HG03469 (cell line): ENCODE measurements around the gene LRIT3.

Experiments used
- ATAC-seq: cut with Tn5 transposase; IDR thresholded peaks from one replicate; pipeline ENCODE4 v1.9.1; 2021; ENCODE audit warnings: mild to moderate bottlenecking, moderate library complexity, moderate number of reproducible peaks; ENCODE audit not compliant: unreplicated experiment

Gene LRIT3, protein sequence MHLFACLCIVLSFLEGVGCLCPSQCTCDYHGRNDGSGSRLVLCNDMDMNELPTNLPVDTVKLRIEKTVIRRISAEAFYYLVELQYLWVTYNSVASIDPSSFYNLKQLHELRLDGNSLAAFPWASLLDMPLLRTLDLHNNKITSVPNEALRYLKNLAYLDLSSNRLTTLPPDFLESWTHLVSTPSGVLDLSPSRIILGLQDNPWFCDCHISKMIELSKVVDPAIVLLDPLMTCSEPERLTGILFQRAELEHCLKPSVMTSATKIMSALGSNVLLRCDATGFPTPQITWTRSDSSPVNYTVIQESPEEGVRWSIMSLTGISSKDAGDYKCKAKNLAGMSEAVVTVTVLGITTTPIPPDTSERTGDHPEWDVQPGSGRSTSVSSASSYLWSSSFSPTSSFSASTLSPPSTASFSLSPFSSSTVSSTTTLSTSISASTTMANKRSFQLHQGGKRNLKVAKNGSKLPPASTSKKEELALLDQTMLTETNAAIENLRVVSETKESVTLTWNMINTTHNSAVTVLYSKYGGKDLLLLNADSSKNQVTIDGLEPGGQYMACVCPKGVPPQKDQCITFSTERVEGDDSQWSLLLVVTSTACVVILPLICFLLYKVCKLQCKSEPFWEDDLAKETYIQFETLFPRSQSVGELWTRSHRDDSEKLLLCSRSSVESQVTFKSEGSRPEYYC

DNA sequence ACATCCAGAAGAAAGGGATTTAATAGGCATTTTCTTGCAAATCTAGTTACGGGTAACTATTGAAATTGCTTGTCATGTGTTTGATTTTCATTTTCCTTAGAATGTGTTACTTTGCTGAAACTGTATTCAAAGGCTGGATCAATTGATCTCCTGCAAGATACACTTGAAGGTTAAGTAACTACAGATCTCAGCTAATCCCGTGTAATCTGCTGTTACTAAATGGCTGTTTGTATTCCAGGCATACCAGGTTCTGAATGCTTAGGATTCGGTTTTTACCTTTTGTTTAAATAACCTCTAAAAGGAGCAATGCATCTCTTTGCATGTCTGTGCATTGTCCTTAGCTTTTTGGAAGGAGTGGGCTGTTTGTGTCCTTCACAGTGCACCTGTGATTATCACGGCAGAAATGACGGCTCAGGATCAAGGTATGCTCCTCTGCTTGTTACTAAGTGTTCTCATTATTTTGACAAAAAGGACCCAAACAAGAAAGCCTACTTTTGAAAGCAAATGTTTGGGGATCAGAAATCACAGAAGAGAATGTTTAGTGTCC, at the start of gene LRIT3:
Gene LRIT3, plus strand, starts transcription at position 212 of the 547 bp plus-strand sequence. Its CDS starts 95 bp downstream, at position 307.
- ATAC-seq, result no peak

DNA sequence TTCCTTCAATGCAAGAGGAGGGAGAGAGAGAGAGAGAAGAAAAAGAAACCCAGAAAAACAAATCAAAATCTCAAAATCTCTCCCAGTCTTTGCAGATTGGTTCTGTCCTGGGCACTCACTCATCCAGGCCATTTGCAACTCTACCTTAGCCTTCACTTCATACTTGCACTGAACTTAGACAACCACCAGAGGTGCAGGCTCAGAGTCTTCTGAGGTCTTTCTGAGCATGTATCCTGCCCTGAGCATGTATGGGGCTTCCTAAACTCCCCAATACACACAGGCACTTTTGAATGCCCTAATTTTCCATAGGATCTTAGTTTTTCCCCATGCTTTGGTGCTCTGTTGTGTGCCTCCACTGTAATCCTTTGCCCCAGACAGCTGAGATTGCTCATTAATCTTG, 49.0 kb upstream of the LRIT3 start:
- no peak for ATAC-seq

DNA sequence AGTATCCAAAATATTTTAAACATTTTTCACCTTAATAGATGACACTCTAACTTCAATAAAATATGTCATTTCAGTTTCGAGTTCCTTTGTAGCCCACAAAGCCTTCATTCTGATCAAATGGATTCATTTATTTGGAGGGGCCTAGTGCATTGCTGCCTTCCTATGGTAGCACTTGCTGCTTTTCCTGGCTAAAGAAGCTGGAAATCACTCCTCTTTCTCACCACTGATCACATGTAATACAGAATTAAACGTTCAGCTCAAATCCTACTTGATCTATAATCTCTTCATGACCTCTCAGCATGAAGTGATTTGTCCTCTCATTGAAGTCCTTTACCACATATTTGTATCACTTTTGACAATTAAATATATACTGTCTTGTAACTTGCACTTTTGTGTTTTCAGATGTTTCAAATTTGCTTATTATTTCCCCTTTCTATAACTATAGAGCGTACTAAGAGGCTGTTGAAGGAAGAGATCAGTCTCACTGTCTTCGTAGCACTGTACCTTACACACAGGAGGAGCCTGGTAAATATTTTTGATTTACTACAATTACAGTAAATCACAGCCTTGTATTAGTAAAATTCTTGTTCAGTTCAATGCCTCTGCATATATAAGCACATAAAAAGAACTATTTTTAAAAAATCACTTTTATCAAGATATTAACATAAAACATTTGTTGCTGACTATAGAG, 46.7 kb upstream of the LRIT3 start:
- ATAC-seq, result no peak

DNA sequence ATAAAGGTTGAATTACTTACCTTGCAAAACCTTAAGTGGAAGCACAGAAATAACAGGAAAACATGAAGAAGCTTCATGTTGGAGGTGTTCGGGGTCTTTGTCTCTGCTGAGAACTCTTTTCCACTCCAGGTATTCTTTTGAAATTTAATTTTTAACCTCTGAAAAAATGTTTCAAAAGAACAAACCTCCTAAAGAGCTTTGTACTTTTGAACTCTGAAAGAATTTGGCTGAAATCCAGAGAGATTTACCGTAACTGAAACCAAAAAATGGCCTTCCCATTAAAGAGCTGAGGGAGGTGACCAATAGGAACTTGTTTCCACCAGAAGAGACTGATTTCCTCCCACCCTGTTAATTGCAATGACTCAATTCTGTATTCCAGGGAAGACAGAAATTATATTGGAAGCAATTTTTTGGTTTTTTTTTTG, 46.0 kb upstream of the LRIT3 start, which contains the start of gene CFI:
Gene CFI, minus strand, starts transcription at position 105 of the 425 bp plus-strand sequence. Its CDS starts 28 bp downstream, at position 77.
- ATAC-seq, result no peak

DNA sequence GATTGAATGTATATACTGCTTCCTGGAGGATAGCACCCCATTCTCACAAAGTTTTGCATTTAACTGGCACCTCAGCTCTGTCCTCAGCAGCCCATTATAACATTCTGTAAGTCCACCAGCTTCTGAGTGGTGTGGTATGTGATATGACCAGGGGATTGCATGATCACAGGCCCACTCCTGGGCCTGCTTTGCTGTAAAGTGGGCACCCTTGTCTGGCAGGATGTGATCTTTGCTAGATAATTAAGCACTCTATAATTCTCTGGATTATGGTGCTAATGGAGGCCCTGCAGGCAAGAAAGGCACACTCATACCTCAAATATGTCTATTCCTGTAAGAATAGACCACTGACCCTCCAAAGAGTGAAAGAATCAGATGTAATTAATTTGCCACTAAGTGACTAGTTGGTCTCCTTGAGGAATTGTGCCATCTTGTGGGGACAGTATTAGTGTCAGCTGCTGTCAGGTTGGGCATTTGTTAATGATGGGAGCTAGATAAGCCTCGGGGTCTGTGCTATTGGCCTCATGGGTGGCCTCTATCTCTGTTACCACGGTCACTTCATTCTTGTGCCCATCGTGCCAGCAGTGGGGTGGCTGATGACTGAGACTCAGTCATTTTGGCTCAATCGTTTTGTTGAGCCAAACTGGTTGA, 43.9 kb upstream of the LRIT3 start:
- ATAC-seq, result no peak

DNA sequence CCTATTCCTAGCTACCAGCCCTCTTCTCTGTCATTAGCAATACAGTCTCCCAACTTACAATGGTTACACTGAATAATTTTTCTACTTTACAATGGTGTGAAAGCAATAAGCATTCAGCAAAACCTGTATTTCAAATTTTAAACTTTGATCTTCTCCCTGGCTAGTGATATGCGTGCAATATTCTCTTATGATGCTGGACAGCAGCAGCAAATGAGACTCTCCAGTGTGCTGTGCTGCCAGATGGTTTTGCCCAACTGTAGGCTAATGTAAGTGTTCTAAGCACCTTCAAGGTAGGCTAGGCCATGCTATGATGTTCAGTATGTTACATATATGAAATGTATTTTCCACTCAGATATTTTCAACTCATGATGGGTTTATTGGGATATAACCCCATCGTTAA, 38.3 kb upstream of the LRIT3 start:
- ATAC-seq, result no peak

DNA sequence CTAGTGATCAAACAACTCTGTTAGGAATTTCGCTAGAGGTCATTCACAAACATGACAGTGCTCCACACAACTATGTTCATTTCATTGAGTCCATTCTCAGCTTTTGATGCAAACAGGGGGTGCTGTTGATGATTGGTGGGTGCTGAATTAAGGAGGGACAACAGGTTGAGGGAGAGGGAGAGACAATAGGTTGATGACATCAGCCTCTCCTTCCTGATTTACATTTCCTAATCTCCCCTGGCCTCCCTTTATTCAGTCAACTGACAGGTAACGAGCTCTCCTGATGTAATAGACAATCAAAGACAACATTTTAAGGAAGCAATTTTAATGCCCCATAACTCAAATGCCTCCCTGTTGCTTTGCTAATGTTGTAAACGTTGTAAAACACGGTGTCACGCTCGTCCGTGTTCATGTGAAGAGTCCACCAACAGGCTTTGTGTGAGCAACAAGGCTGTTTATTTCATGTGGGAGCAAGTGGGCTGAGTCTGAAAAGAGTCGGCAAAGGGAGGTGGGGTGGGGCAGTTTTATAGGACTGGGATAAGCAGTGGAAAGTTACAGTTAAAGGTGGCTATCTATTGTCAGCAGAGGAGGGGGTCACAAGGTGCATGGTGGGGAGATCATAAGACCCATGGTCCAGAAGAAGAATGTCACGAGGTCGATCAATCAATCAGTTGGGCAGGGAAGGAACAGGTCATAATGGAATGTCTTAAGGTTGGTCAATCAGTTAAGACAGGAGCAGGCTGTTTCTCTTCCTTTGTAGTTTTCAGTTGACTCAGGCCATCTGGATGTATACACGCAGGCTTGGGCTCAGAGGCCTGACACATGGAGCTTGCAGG, 37.1 kb upstream of the LRIT3 start:
- ATAC-seq, result no peak

DNA sequence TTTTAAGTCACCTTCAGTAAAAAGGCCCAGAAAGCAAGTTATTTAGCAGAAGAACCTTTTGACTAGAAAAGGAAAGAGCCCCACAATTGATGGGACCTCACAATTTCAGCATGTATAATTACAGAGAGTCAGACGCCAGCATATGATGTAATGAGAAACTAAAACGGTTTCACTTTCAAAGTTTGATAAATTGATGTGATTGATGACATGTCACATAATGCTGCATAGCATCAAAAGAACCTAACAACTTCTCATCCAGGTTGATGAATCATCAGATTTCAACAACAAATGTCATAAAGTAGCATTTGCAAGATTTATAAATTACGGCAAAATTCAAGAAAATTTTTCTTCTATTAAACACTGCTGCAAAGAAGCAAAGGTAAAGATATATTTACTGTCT, 36.2 kb upstream of the LRIT3 start:
- no peak for ATAC-seq

DNA sequence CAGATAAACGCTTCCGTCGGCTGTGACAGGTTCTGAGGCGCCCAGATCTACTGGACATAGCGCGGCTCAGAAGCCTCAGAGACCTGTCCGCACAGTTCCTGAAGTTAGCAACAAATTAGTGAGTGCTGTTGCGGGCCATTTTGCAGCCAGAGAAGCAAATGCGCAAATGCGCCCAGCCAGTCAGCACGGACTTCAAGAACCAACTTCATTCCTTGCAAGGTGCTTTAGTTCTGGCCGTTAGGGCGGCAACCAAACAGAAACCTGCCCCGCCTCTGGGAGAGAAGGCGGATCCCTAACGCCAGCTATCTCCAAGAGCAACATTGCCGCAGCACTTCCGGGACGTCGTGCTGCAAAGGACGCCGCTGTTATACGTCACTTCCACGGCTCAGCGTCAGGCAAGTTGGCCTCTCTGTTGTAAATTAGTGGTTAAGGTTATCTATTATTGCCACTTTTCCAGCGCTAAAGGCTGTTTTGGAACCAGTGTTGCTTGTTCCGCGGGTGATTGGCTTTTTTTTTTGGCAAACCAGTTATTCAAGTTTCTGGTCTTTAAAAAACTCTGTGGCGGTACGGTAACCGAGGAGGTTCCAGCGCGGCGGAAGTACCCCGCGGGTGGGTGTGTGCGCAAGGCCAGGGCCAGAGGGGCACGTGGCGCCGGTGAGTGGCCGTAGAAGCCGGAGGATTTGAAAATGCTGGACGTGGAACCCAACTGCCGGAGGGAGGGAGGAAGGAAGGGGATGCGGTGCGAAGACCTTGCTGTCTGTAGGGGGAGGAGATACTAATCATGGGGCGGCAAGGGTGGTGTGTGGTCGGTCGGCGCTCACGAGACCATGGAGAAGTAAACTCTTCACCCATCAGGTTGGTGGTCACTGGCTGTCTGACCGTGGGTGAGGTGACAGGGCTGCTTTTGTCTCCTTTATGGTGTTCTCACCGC, 32.5 kb upstream of the LRIT3 start, which contains the start of gene GAR1:
Gene GAR1, plus strand, starts transcription at position 612 of the 931 bp plus-strand sequence. CDS start 403 bp downstream, outside the sequence.
- peak; percentile 99 for ATAC-seq

DNA sequence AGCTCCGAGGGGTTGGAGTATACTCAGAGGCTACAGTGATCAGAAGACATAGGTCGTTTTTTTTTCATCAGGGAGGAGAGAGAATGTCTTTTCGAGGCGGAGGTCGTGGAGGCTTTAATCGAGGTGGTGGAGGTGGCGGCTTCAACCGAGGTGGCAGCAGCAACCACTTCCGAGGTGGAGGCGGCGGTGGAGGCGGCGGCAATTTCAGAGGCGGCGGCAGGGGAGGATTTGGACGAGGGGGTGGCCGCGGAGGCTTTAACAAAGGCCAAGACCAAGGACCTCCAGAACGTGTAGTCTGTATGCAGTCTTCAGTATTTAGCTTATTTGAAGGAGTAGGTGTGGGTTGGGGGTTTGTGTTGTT, 31.8 kb upstream of the LRIT3 start:
- no peak for ATAC-seq

DNA sequence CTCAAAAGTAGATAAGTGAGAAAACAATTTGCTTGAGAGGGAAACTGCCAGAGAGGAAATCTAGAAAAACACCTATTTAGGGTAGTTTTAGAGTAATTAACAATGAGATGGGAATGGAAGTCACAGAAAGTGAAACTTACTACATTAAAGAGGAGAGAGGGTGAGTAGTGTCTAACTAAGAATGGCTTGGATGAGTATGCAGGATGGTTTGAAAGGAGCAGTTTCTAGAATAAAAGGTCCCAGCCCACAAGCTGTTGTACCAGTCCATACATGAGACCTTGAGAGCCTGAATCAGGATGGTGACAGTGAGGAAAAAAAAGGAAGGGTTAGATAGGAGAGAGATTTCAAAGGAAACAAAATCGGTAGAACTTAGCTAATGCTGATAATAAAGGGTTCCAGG, 31.0 kb upstream of the LRIT3 start:
- ATAC-seq, result no peak

DNA sequence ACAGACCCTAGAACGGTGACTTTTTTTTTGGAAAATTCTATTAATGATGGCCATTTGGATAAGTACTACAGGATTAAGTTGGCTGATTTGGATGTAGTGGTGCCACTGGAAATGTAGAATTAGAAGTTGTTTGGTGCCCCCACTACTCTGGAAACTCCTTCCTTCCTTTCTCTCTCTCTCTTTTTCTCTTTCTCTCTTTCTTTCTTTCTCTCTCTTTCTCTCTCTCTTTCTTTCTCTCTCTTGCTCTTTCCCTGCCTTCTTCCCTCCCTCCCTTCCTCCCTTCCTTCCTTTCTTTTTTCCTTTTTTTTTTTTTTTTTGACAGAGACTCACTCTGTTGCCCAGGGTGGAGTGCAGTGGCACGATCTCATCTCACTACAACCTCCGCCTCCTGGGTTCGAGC, 29.6 kb upstream of the LRIT3 start:
- no peak for ATAC-seq

DNA sequence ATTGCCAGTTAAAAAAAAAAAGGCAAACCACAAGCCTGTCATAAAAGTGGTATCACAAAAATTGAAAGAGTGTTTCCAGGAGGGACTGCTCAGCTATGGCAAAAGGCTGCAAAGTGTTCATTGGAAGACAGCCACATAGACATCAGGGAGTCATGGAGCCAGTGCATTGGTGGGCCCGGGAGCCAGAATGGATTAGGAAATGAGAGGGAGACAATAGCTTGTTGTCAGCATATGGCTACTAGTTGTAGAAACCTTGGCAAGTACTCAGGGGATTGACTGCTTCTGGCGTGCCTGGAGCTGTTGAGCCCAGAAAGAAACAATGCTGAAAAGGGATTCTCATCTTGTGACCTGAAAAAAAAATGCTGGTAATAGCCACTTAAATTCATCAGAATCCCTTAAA, 27.3 kb upstream of the LRIT3 start:
- no peak for ATAC-seq

DNA sequence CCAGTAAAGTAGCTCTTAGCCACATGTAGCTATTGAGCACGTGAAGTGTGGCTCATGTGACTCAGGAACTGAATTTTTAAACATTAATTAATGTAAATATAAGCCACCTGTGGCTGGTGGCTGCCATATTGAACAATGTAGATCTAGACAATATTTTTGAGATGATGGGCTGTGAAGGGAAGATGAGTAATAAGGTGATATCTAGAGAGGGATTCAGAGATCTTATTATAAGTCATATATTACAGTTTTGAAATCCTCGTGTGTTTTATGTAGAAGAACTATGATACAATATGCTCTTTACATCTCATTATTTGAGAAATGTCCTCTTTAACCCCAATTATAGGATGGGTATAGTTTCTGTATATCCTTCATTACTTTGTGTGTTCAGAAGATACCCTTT, 26.7 kb upstream of the LRIT3 start:
- no peak for ATAC-seq

DNA sequence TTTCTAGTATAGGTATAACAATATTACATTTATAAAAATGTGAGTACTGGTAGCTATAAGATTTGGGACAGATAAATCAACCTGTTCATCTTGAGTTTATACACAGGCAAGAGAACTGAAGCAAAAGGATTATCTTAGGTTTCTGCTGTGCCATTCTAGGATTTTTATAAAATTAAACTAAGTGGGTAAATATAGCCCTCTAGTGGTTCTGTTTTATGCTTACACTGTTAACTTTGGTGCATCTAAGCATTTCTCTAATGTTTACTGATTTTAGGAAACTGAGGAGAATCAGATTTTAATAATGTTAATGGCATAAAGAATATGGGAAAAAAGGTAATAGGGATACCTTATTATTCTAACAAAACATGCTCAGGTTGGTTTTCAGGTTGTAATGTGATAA, 21.2 kb upstream of the LRIT3 start:
- ATAC-seq, result no peak

DNA sequence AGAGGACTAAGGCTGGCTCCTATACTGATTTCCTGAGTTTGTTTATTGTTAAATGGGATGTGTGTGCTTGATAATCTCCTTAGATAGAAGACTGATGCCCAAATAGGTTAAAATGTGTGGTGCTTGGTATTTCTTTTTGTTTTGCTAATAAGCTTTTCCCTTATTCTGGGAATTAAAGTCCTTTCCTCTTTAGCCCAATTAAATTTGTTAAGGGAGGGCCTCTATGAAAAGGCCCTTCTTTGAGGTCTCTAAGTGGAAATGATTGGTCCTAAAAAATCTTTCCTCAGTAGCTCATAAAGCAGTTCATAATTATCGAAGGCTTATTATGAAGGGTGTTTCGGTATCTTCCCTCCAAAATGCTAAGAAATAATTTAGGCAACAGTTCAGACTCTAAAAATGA, 20.2 kb upstream of the LRIT3 start, which contains the start of gene RRH:
Gene RRH, plus strand, starts transcription at position 301 of the 400 bp plus-strand sequence. Its CDS starts 56 bp downstream, at position 357.
- ATAC-seq, result no peak

DNA sequence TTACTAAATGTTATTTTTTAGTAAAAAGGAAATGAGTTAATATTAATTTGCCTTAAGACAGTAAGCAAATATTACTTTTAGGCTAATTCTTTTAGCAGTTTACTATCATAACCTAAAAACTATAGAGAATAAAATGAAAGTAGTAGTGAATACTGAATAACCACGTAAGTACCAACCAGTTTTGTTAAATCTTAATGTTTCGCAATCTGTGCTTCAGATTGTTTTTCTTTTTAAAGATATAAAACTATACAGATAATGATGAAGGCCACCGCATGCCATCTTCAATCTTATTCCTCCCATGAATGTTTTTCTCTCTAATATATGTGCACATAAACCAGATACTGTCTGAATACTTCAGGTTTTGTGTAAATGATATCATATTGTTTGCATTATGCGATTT, 14.2 kb upstream of the LRIT3 start:
- no peak for ATAC-seq

DNA sequence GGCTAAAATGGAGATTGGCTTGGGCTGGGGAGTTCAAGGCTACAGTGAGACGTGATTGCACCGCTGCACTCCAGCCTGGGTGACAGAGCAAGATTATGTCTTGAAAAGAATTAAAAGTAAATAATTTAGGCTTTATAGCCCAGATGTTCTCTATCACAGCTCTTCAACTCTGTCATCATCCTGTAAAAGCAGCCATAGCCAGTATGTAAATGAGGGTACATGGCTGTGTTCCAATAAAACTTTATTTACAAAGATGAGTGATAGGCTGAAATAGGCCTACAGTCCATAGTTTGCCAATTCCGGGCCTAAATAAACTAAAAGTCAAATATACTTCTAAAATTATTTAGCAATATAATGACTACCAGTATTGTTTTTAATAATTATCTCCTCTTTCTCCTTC, 10.9 kb upstream of the LRIT3 start:
- ATAC-seq, result no peak
